EH (cell line): Measurements from ENCODE around the gene CDK11A.
"Not testable (repeated sequence)": the region's sequence is repeated elsewhere in the genome, so short reads cannot be mapped to it uniquely, and the experiment has no call there.

Experiments
- DNase-seq: peaks from one replicate; pipeline ENCODE4 v3.0.0-alpha.2; 2015; ENCODE audit warnings: low read depth

Gene CDK11A

GRCh38 chr1:1662392-1662791 is 61.8 kb downstream of the CDK11A start:
- DNase-seq: not testable (repeated sequence)

- peak; percentile 99 for DNase-seq
These were observed 65.3 kb downstream of the CDK11A start, which contains the start of gene CDK11B for GRCh38 chr1:1658583-1659549. TSS of gene CDK11B (minus strand) at chr1:1659004. CDS start at chr1:1657485, 1,519 bp downstream.
